HCEC 1CT (cell line): ENCODE results near the gene CKMT1B.
"Not testable (repeated sequence)": the region's sequence is repeated elsewhere in the genome, so short reads cannot be mapped to it uniquely, and the experiment has no call there.

Experiments used
- DNase-seq: peaks from one replicate; pipeline ENCODE4 v3.0.0-alpha.2; 2017

The CKMT1B gene

DNA sequence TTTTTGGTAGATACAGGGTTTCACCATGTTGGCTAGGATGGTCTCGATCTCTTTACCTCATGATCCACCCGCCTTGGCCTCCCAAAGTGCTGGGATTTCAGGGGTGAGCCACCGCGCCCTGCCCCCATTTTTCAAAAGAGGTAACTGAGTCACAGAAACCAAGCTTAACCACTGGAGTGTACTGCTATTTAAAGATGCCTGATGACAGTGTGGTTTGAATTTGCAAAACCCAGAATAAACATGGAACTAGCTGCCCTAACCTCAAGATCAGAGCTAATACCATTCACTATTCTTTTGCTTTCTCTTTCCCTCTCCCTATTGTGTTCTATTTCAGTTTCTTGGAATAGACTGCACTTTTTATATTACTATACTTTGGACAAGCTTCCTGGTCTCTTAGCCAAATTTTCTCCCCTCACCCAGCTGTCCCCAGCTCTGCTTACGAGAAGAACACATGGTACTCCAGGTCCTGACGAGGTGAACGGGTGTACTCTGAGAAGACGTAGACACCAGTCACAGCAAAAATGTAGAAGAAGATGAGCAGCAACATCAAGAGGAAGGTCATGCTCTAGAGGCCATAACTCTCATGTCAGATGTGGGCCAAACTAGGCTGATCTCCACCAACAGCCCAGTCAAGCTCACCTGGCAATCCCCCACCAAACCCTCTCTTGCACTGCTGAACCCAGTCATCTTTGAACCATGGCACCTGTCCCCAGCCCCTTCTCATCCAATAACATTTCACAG lies 44.8 kb downstream of the CKMT1B start:
- not testable (repeated sequence) for DNase-seq
